HG02798 (cell line): ENCODE data around the gene ALMS1.
"Not testable (repeated sequence)": the region's sequence is repeated elsewhere in the genome, so short reads cannot be mapped to it uniquely, and the experiment has no call there.

Experiments
- ATAC-seq: cut with Tn5 transposase; IDR thresholded peaks from one replicate; pipeline ENCODE4 v1.9.1; 2021; ENCODE audit warnings: mild to moderate bottlenecking; ENCODE audit not compliant: unreplicated experiment, poor library complexity

The ALMS1 gene

GRCh38 chr2:73402386-73403103 lies 16.9 kb downstream of the ALMS1 start:
- ATAC-seq: no peak

- no peak for ATAC-seq
Observed at GRCh38 chr2:73403237-73403636, 17.6 kb downstream of the ALMS1 start.

DNA sequence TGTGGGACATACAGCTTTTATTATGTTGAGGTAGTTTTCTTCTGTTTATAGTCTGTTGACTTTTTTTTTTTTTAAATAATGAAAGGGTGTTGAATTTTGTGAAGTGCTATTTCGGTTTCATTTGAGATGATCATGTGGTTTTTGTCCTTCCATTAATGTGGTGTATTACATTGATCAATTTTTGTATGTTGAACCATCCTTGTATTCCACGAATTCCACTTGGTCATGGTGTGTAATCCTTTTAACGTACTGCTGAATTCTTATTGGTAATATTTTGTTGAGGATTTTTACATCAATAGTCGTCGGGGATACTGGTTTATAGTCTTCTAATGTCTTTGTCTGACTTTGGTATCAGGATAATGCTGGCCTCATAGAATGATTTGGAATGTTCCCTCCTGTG lies 18.8 kb downstream of the ALMS1 start:
- no peak for ATAC-seq

DNA sequence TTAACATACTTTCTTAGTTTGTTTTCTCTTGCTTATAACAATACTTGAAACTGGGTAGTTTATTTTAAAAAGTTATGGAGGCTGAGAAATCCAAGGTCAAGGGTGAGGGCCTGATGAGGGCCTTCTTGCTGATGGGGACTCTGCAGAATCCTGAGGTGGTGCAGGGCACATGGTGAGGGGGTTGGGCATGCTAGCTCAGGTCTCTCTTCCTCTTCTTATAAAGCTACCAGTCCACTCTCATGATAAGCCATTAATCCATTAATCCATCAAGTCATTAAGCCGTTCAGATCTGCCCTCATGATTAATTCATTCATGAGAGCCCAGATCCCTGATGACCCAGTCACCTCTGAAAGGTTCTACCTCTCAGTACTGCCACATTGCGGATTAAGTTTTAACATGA lies 21.4 kb downstream of the ALMS1 start:
- no peak for ATAC-seq

GRCh38 chr2:73408198-73408597 lies 22.6 kb downstream of the ALMS1 start:
- ATAC-seq: peak; percentile 87

DNA sequence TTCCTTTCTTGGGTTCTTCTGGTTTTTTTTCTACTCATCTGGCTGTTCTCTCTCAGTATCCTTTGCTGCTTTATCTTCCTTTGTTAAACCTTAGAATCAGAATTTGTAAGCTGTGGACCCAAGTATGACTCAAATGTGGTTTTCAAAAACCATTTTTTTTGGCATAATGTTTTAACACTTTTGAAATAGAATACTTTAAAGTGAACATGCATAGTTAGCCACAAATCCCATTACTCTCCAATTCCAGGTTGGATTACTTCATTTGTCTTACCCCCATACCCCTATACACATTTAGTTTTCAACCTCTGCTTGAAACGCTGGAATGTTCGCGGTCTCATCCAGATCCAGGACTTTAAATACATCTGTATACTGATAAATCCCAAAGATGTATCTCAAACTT lies 29.1 kb downstream of the ALMS1 start:
- no peak for ATAC-seq

DNA sequence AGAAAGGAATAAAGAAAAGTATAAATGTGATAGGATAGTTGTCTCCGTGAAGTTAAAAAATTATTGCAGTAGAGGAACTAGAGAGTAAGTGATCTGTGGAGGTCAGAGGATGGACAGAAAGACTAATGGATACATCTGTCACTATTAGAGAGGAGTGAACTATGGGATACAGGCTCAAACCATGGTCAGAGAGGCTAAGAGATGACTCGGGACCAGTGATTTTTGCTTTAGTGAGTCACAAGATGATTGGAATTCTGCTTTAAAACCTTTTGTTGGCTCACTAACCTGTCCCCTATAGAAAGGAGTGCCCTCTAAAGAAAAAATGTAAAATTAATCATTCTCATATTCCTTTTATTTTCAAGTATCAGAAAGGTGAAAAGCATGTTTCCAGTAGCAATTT lies 30.3 kb downstream of the ALMS1 start:
- no peak for ATAC-seq

DNA sequence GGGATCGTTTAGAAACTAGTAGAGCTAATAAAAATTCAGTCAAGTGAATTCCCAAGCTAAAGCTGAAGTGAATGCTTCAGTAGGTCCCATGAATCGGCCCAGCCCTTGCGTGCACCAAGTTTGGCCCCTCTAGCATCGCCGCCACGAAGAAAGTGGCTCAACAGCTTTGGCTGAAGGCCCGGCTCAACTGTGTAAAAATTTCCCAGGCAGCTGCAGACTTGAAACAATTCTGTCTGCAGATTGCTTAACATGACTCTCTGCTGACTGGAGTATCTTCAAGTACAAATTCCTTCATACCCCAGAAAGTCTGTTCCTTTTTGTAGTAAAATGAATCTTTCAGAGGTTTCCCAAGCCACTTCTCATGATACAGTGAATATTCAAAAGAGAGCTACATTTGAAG lies 32.7 kb downstream of the ALMS1 start:
- ATAC-seq: no peak

DNA sequence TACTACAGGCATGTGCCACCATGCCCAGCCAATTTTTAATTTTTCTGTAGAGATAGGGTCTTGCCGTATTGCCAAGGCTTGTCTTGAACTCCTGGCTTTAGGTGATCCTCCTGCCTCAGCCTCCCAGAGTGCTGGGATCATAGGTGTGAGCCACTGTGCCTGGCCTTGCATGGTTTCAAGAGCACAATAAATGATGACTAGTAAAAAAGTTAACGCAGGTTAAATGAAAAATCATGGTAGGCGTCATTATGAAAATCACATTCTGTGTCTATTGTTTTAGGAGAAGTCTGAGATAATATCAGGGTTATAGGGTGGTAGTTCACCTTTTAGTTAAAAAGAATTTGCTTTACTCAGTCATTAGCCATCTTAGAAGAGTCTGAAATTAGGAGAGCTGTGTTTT lies 38.3 kb downstream of the ALMS1 start:
- ATAC-seq: no peak

GRCh38 chr2:73426176-73426575 lies 40.5 kb downstream of the ALMS1 start:
- ATAC-seq: no peak

DNA sequence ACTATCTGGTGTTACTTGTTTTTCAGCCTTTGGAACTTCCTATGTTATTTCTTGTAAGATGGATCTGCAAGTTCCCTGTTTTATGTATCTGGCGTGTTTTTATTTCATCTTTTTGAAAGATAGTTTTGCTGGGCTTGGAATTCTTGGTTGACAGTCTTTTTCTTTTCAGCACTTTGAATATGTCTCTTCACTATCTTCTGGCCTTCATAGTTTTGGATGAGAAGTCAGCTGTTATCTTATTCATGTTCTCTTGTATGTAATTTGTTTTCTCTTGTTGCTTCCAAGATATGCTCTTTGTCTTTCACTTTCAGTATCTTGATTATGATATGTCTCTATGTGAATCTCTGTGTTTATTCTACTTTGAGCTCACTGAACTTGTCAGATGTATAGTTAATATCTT lies 50.4 kb downstream of the ALMS1 start:
- ATAC-seq: no peak

- no peak for ATAC-seq
Observed at GRCh38 chr2:73444202-73444601, 58.6 kb downstream of the ALMS1 start.

GRCh38 chr2:73448856-73449255 lies 63.2 kb downstream of the ALMS1 start:
- no peak for ATAC-seq

DNA sequence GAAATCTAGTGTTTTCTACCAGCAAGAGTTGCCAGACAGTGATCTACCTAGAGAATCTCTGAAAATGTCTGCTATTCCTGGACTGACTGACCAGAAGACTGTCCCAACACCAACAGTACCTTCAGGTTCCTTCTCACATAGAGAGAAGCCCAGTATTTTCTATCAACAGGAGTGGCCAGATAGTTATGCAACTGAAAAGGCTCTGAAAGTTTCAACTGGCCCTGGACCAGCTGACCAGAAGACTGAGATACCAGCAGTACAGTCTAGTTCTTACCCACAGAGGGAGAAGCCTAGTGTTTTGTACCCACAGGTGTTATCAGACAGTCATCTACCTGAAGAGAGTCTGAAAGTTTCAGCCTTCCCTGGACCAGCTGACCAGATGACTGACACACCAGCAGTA lies 63.8 kb downstream of the ALMS1 start:
- ATAC-seq: no peak

DNA sequence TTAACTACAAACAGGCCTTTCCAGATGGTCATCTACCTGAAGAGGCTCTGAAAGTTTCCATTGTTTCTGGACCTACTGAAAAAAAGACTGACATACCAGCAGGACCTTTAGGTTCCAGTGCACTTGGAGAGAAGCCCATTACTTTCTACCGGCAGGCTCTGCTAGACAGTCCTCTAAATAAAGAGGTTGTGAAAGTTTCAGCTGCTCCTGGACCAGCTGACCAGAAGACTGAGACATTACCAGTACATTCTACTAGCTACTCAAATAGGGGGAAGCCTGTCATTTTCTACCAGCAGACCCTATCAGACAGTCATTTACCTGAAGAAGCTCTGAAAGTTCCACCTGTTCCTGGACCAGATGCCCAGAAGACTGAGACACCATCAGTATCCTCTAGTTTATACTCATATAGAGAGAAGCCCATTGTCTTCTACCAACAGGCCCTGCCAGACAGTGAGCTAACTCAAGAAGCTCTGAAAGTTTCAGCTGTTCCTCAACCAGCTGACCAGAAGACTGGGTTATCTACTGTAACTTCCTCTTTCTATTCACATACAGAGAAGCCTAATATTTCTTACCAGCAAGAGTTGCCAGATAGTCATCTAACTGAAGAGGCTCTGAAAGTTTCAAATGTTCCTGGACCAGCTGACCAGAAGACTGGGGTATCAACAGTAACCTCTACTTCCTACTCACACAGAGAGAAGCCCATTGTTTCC lies 65.8 kb downstream of the ALMS1 start:
- peak; percentile 97 for ATAC-seq

DNA sequence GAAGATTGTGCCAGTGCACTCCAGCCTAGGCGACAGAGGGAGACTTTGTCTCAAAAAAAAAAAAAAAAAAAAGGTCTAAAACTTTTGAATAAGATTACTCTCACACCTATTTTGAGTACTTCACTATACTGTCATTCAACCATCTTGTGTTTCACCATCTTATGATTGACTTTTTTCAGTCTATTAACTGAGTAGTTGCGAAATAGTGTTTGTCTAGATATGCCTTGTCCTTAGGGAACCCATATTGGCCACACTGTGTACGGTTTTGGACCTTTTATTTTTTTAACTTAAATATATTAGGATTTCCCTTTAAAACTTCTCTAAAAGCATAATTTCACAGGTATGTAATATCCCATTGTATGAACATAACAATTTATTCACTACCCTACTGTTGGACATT lies 72.3 kb downstream of the ALMS1 start:
- ATAC-seq: no peak

GRCh38 chr2:73462388-73462787 lies 76.8 kb downstream of the ALMS1 start:
- ATAC-seq: not testable (repeated sequence)

DNA sequence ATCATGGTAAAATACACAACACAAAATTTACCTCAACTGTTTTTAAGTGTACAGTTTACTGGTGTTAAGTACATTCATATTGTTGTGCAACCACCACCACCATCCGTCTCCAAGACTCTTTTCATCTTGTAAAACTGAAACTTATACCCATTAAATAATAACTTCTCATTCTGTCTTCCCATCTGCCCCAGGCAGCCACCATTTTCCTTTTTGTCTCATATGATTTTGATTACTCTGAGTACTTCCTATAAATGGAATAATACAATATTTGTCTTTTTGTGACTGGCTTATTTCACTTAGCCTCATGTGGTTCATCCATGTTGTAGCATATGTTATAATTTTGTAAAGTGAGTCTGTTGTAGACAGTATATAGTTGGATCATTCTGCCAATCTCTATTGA lies 82.7 kb downstream of the ALMS1 start:
- no peak for ATAC-seq

DNA sequence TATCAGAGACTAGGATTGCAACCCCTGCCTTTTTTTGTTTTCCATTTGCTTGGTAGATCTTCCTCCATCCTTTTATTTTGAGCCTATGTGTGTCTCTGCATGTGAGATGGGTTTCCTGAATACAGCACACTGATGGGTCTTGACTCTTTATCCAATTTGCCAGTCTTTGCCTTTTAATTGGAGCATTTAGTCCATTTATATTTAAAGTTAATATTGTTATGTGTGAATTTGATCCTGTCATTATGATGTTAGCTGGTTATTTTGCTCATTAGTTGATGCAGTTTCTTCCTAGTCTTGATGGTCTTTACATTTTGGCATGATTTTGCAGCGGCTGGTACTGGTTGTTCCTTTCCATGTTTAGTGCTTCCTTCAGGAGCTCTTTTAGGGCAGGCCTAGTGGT lies 98.2 kb downstream of the ALMS1 start:
- not testable (repeated sequence) for ATAC-seq

GRCh38 chr2:73487112-73487657 lies 101.5 kb downstream of the ALMS1 start:
- ATAC-seq: no peak

DNA sequence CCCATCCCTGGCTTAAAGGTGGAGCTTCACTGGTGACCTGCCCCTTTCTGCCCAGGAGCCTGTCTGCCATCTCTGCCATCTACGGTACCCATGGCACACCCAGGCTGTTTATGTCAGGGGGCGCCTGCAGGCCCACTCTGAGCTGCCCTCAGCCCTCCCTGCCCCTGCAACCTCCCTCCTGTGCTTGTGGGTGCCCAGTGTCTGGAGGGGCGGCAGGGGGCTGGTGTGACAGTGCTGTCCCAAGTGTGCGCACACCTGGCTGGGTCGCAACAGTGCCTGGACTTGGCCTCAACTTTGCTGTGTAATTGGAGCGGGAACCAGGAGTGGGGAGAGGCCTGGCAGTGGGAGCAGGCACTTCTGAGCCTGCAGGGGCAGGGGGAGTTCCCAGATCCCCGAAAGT lies 102.4 kb downstream of the ALMS1 start:
- ATAC-seq: no peak

DNA sequence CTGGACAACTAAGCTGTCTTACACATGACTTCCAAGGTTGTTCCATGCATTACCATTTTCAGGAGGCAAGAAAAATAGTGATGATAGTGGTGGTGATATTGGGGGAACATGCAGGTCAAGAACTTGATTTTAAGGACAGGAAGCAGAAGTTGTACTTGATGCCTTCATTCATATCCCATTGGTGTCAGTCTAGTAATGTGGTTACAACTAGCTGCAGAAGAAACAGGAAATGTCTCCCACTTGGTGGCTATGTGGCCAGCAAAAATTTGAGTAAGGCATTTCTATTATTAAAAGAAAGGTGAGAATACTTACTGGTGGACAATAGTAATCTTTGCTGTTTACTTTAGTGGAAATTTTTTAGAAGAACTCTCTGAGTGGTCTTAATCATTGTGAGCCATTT lies 103.4 kb downstream of the ALMS1 start:
- no peak for ATAC-seq
